PC-9 (cell line): Measurements from ENCODE around the gene MAST2. TPM values are rescaled to one million over a fixed set of nuclear protein-coding genes. Genes with fewer than 3 reads are reported as not detected.

Source experiments
- BruUV-seq: library from RNA; stranded (reverse); fragments of 400-500 nt; replicated peaks from 2 replicates; lab custom pipeline; 2021; lab: Mats Ljungman, UMichigan
- CTCF ChIA-PET: fragments of 300-600 bp; sonication (Branson Sonifier 250); formaldehyde crosslinking; loops from one replicate; lab custom pipeline; 2022; ENCODE audit warnings: antibody characterized with exemption; lab: Charles Lee
- POLR2A ChIA-PET: fragments of 300-600 bp; sonication (Branson Sonifier 250); formaldehyde crosslinking; loops from one replicate; lab custom pipeline; 2022; ENCODE audit warnings: antibody characterized with exemption; ENCODE audit not compliant: unreplicated experiment; lab: Charles Lee
- DNase-seq, 2 experiments: peaks; one replicate each; pipeline versions ENCODE4 v3.0.0 to v3.0.0-alpha.2; 2015 to 2022; ENCODE audit warnings: mixed read lengths in 1 of 2
- H2AFZ ChIP-seq: fragments of 200-600 bp; sonication (generic); 2 replicates; pipeline ENCODE4 v1.8.1; 2017; ENCODE audit warnings: antibody characterized with exemption
- H3F3A ChIP-seq: fragments of 200-600 bp; sonication (generic); 2 replicates; pipeline ENCODE4 v1.8.1; 2017; ENCODE audit warnings: antibody characterized with exemption, mild to moderate bottlenecking, low read depth; ENCODE audit not compliant: insufficient read depth
- H3K27ac ChIP-seq: fragments of 200-600 bp; sonication (generic); 2 replicates; pipeline ENCODE4 v1.6.1; 2016; ENCODE audit warnings: mixed run types
- H3K27me3 ChIP-seq: fragments of 200-600 bp; sonication (generic); 2 replicates; pipeline ENCODE4 v1.6.1; 2016; ENCODE audit warnings: low read depth, mixed run types; ENCODE audit not compliant: insufficient read depth
- H3K36me3 ChIP-seq: fragments of 200-600 bp; sonication (generic); 2 replicates; pipeline ENCODE4 v1.6.1; 2016; ENCODE audit warnings: low read depth, mixed run types
- H3K4me1 ChIP-seq: fragments of 200-600 bp; sonication (generic); replicated peaks from 2 replicates; pipeline ENCODE4 v1.6.1; 2016; ENCODE audit warnings: mixed run types; ENCODE audit not compliant: insufficient read depth
- H3K4me2 ChIP-seq: fragments of 200-600 bp; sonication (generic); 2 replicates; pipeline ENCODE4 v1.6.1; 2017; ENCODE audit warnings: mixed run types
- H3K4me3 ChIP-seq: fragments of 200-600 bp; sonication (generic); 2 replicates; pipeline ENCODE4 v1.6.1; 2016; ENCODE audit warnings: mixed run types
- H3K79me2 ChIP-seq: fragments of 200-600 bp; sonication (generic); 2 replicates; pipeline ENCODE4 v1.6.1; 2017; ENCODE audit warnings: low read depth, mixed run types
- H3K9me2 ChIP-seq: fragments of 200-600 bp; sonication (generic); 2 replicates; pipeline ENCODE4 v1.8.1; 2017; ENCODE audit warnings: mild to moderate bottlenecking; ENCODE audit not compliant: insufficient read depth
- H3K9me3 ChIP-seq: fragments of 200-600 bp; sonication (generic); 2 replicates; pipeline ENCODE4 v1.8.1; 2016; ENCODE audit warnings: low read depth; ENCODE audit not compliant: insufficient read depth
- H4K20me1 ChIP-seq: fragments of 200-600 bp; sonication (generic); 2 replicates; pipeline ENCODE4 v1.8.1; 2017; ENCODE audit not compliant: insufficient read depth
- EZH2 ChIP-seq: fragments of 200-600 bp; sonication (generic); IDR thresholded peaks from 2 replicates; pipeline ENCODE4 v1.8.0; 2017; ENCODE audit warnings: antibody characterized with exemption, low read depth
- intact Hi-C: fragments of 100-400 bp; cut with micrococcal nuclease; formaldehyde crosslinking; loops from one replicate; pipeline ENCODE4 v1.10.0; 2022; ENCODE audit not compliant: unreplicated experiment
- total RNA-seq: library from RNA; stranded (reverse); gene quantifications from 2 replicates; pipeline ENCODE4 v1.2.3, GENCODE V29; 2021
- TF ChIP-seq, protein P1 (sequence below): fragments of 200-600 bp; sonication (generic); conservative IDR thresholded peaks from 2 replicates; pipeline ENCODE4 v1.6.1; 2017; ENCODE audit warnings: mixed run types, antibody characterized with exemption, mild to moderate bottlenecking, moderate library complexity

The MAST2 gene
- total RNA-seq, 1 experiment from 2014 or later: 58.8 TPM

DNA sequence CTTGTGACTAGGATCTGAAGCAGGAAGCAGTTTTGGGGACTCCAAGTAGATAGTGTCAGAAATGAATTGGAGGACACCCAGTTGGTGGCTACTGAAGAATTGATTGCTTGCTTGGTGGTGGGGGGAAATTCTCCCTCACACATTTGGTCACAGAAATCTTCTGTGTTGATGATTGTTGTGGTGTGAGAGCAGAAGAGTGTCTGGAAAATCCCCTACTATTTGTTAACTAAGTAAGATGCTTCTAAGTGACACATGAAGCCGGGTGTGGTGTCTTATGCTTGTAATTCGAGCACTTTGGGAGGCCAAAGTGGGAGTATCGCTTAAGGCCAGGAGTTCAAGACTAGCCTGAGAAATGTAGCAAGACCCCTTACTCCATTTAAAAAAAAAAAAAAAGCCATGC is 30.4 kb upstream of the MAST2 start:
- ChIA-PET POLR2A (no interaction called here), CTCF (interaction anchor here (0.7 kb wide), 1 partner anchor 311 kb away, joined by 3 read pairs; no protein-coding TSS in a partner anchor)
- intact Hi-C loops: no loop called here
- Histone ChIP-seq H2AFZ (0 out of 2 replicates have a peak overlapping the region, but pooled peaks have one; percentile 39), H3F3A (peaks cover 3% of the 10 kb centered on the region; the same call in 1 of the 2 replicates), H3K9me2 (0 out of 2 replicates have a peak, but pooled peaks cover 3% of the 10 kb centered on the region), H3K4me3 (no peak overlapping the region), H3K9me3 (no peaks in the 10 kb centered on the region), H3K27me3 (no peaks in the 10 kb centered on the region), H3K79me2 (no peaks in the 10 kb centered on the region), H4K20me1 (no peaks in the 10 kb centered on the region), H3K4me2 (no peak overlapping the region), H3K27ac (no peak overlapping the region), H3K36me3 (no peaks in the 10 kb centered on the region), H3K4me1 (no peaks in the 10 kb centered on the region)
- DNase-seq: no peak
- BruUV-seq: no TSS peak
- TF ChIP-seq, protein P1, sequence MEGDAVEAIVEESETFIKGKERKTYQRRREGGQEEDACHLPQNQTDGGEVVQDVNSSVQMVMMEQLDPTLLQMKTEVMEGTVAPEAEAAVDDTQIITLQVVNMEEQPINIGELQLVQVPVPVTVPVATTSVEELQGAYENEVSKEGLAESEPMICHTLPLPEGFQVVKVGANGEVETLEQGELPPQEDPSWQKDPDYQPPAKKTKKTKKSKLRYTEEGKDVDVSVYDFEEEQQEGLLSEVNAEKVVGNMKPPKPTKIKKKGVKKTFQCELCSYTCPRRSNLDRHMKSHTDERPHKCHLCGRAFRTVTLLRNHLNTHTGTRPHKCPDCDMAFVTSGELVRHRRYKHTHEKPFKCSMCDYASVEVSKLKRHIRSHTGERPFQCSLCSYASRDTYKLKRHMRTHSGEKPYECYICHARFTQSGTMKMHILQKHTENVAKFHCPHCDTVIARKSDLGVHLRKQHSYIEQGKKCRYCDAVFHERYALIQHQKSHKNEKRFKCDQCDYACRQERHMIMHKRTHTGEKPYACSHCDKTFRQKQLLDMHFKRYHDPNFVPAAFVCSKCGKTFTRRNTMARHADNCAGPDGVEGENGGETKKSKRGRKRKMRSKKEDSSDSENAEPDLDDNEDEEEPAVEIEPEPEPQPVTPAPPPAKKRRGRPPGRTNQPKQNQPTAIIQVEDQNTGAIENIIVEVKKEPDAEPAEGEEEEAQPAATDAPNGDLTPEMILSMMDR: no peak
- no peak for TF ChIP-seq EZH2

DNA sequence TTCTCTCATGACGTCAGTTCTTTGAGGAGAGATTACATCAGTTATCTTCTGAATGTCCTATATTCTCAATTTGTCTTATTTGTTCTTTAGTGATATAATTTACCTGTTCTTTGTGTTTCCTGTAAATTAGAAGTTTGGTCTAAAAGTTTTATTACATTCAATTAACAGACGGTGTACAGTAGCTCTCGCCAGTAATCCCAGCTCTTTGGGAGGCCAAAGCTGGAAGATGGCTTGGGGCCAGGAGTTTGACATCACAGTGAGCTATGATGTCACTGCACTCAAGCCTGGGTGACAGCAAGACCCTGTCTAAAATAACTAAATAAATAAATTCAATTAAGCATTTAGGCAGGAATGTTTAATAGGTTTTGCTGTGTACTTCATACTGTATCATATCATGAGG is 27.6 kb upstream of the MAST2 start:
- BruUV-seq: no TSS peak
- Histone ChIP-seq H3K27me3 (no peaks in the 10 kb centered on the region), H4K20me1 (no peaks in the 10 kb centered on the region), H3K9me3 (no peaks in the 10 kb centered on the region), H3K4me3 (no peak overlapping the region), H3K36me3 (no peaks in the 10 kb centered on the region), H3K27ac (no peak overlapping the region), H3K4me1 (no peaks in the 10 kb centered on the region), H3K79me2 (no peaks in the 10 kb centered on the region), H3K4me2 (no peak overlapping the region), H3F3A (peaks cover 3% of the 10 kb centered on the region; the same call in 1 of the 2 replicates), H2AFZ (no peak overlapping the region), H3K9me2 (0 out of 2 replicates have a peak, but pooled peaks cover 3% of the 10 kb centered on the region)
- no peak for DNase-seq
- ChIA-PET POLR2A (no interaction called here), CTCF (no interaction called here)
- no peak for TF ChIP-seq EZH2
- TF ChIP-seq, protein P1: no peak
- intact Hi-C loops: no loop called here

DNA sequence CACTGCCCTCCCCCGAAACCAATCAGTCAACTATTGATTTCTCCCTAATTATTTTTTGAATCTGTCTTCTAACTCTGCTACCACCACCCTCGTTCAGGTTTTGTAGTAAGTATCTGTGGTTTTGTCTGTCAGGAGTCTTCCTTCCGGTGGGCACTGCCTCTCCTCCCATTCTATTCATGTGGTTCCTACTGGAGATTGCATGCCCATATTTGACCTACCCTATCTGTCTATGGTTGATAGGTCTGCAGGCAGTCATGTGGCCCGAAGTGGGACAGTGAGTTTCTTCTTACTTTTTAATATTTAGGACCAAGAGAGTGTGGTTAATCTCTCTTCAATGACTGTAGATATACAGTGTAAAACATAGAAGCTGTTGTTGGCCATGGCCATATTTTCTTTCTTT is 17.8 kb upstream of the MAST2 start:
- TF ChIP-seq, protein P1: no peak
- no peak for TF ChIP-seq EZH2
- Histone ChIP-seq H3K4me1 (no peaks in the 10 kb centered on the region), H3F3A (no peaks in the 10 kb centered on the region), H3K27ac (no peak overlapping the region), H3K27me3 (no peaks in the 10 kb centered on the region), H3K4me2 (no peak overlapping the region), H3K79me2 (no peaks in the 10 kb centered on the region), H3K36me3 (no peaks in the 10 kb centered on the region), H3K4me3 (no peak overlapping the region), H2AFZ (no peak overlapping the region), H3K9me2 (no peaks in the 10 kb centered on the region), H4K20me1 (no peaks in the 10 kb centered on the region), H3K9me3 (no peaks in the 10 kb centered on the region)
- no peak for DNase-seq
- no TSS peak for BruUV-seq
- intact Hi-C loops: no loop called here
- ChIA-PET CTCF (no interaction called here), POLR2A (no interaction called here)
